Measurements from ENCODE around the gene CCR6. TPM values are rescaled to one million over a fixed set of nuclear protein-coding genes. Genes with fewer than 3 reads are reported as not detected.

Gene CCR6
- polyA plus RNA-seq, 1 experiment, result not detected

DNA sequence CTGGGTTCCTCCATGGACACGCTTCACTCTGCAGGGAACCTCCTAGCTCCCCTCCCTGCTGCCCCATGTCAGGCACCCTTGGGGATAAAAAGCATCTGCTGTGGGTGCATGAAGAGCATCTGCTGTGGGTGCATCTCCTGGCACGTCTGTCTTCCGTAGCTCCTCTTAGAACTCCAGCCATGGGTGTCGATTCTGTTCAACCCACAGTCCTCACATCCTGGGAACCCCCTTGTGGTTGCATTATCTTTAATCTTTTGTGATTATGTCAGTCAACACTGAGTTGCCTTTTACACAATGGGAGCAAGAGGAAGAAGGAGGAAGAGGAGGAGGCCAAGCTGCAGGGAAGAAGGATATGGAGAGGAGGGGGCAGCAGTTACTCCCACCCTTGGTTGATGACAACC is 24.1 kb upstream of the CCR6 start:
- no peak for DNase-seq (ENCODE audit: low read depth, low spot score)
- TF ChIP-seq CTCF (IDR thresholded peaks at IDR 0.05; ENCODE audit: low read depth, low read length), result no peak
- peaks cover 35% of the 10 kb centered on the region for H3K9me3 ChIP-seq (ENCODE audit: control insufficient read depth, insufficient read depth, low read length)
- CTCF ChIA-PET, result no interaction called here
- no peak overlapping the region for H3K4me3 ChIP-seq (ENCODE audit: low read depth, low read length)
- no peak overlapping the region for H3K27ac ChIP-seq (ENCODE audit: low read depth, low read length)
- POLR2A ChIA-PET, result no interaction called here
- H3K27me3 ChIP-seq (ENCODE audit: control insufficient read depth, insufficient read depth, low read length), result no peaks in the 10 kb centered on the region

DNA sequence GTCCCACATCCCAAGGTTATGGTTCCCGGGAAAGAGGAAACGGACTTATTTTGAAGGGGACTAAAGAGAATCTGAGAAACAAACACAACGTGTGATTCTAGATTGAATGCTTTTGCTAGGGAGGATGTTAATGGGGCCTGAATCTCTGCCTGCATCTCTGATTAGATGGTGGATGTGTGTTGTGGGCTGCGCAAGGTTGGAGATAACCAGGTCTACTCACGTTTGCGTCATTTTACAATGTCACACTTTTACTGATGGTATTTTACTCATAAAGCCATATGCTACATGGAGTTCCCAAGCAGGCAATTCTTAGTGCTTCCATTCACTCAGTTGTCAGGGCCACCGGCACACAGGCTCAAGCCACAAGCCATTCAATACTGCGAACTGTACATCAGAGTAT is 23.2 kb upstream of the CCR6 start:
- no peak for TF ChIP-seq CTCF (IDR thresholded peaks at IDR 0.05; ENCODE audit: low read depth, low read length)
- no peaks in the 10 kb centered on the region for H3K27me3 ChIP-seq (ENCODE audit: control insufficient read depth, insufficient read depth, low read length)

GRCh38 chr6:167100241-167100674 is 22.6 kb upstream of the CCR6 start:
- TF ChIP-seq CTCF (IDR thresholded peaks at IDR 0.05; ENCODE audit: low read depth, low read length), result no peak
- DNase-seq (ENCODE audit: low read depth, low spot score), result no peak
- Histone ChIP-seq H3K27me3 (ENCODE audit: control insufficient read depth, insufficient read depth, low read length) (no peaks in the 10 kb centered on the region), H3K27ac (ENCODE audit: low read depth, low read length) (no peak overlapping the region), H3K9me3 (ENCODE audit: control insufficient read depth, insufficient read depth, low read length) (peaks cover 31% of the 10 kb centered on the region), H3K4me3 (ENCODE audit: low read depth, low read length) (no peak overlapping the region)
- ChIA-PET POLR2A (no interaction called here), CTCF (no interaction called here)

More for the DNA sequence above, 23.2 kb upstream of the CCR6 start:
- no peak overlapping the region for H3K4me3 ChIP-seq (ENCODE audit: low read depth, low read length)
- no peak for DNase-seq (ENCODE audit: low read depth, low spot score)
- H3K27ac ChIP-seq (ENCODE audit: low read depth, low read length), result no peak overlapping the region
- CTCF ChIA-PET, result no interaction called here
- H3K9me3 ChIP-seq (ENCODE audit: control insufficient read depth, insufficient read depth, low read length), result peaks cover 29% of the 10 kb centered on the region
- POLR2A ChIA-PET, result no interaction called here

DNA sequence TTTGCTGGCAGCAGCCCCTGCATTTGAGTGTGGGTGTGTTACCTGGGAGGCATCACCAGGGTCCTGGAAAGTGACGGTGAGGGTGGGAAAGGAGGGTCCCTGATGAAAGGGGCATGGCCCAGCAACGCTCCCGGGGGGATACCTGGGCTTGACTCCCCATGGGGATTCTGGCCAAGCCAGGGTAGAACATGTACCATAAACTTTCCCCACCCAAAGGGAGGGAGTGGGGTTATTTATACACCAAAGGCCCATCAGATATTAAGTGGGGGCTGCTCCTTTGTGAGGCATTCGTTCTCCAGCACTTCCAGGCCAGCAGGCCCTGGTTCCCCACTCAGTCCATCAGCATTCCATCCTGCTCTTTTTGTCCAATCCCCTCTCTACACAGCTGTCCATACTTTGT is 20.6 kb upstream of the CCR6 start:
- no peak for TF ChIP-seq CTCF (IDR thresholded peaks at IDR 0.05; ENCODE audit: low read depth, low read length)
- no peaks in the 10 kb centered on the region for H3K27me3 ChIP-seq (ENCODE audit: control insufficient read depth, insufficient read depth, low read length)
- no peak for DNase-seq (ENCODE audit: low read depth, low spot score)
- H3K4me3 ChIP-seq (ENCODE audit: low read depth, low read length), result no peak overlapping the region
- ChIA-PET POLR2A (no interaction called here), CTCF (no interaction called here)
- peaks cover 30% of the 10 kb centered on the region for H3K9me3 ChIP-seq (ENCODE audit: control insufficient read depth, insufficient read depth, low read length)
- H3K27ac ChIP-seq (ENCODE audit: low read depth, low read length), result no peak overlapping the region

GRCh38 chr6:167103041-167103891 is 19.6 kb upstream of the CCR6 start:
- H3K27me3 ChIP-seq (ENCODE audit: control insufficient read depth, insufficient read depth, low read length), result no peaks in the 10 kb centered on the region
- ChIA-PET CTCF (no interaction called here), POLR2A (no interaction called here)
- H3K27ac ChIP-seq (ENCODE audit: low read depth, low read length), result no peak overlapping the region
- no peak for DNase-seq (ENCODE audit: low read depth, low spot score)
- no peak overlapping the region for H3K4me3 ChIP-seq (ENCODE audit: low read depth, low read length)
- peaks cover 25% of the 10 kb centered on the region for H3K9me3 ChIP-seq (ENCODE audit: control insufficient read depth, insufficient read depth, low read length)
- no peak for TF ChIP-seq CTCF (IDR thresholded peaks at IDR 0.05; ENCODE audit: low read depth, low read length)

Data from AG04450 (cell line).